ENCODE data around the gene AJAP1. TPM values are rescaled to one million over a fixed set of nuclear protein-coding genes. Genes with fewer than 3 reads are reported as not detected.

Gene AJAP1
- total and polyA plus RNA-seq, 3 donors from 2014 or later: 5.0 to 5.8 (median 5.4) TPM

- WGBS, 2 donors: 54 to 61% methylated on average over 16 of the region's 16 CpGs
- intact Hi-C loops (cut with DNase I; ENCODE audit: low total_unique reads): no loop called here
Measured at GRCh38 chr1:4658643-4659628, 4.5 kb downstream of the AJAP1 start.

GRCh38 chr1:4660917-4661594 lies 6.6 kb downstream of the AJAP1 start:
- Histone ChIP-seq H3K27me3 (no peaks in the 10 kb centered on the region), H3K9me3 (no peaks in the 10 kb centered on the region), H3K36me3 (ENCODE audit: low read depth, missing control alignments) (no peaks in the 10 kb centered on the region), H3K4me3 (no peak overlapping the region), H3K27ac (no peak overlapping the region), H3K4me1 (no peaks in the 10 kb centered on the region)
- no peak for TF ChIP-seq CTCF (IDR thresholded peaks at IDR 0.05)
- TF ChIP-seq POLR2A (IDR thresholded peaks at IDR 0.05): no peak
- WGBS, 2 donors: 86 to 91% methylated on average over 4 of the region's 4 CpGs
- no peak for DNase-seq
- intact Hi-C loops (cut with DNase I; ENCODE audit: low total_unique reads): no loop called here

More at GRCh38 chr1:4658643-4659628, 4.5 kb downstream of the AJAP1 start:
- H3K9me3 ChIP-seq: no peaks in the 10 kb centered on the region
- DNase-seq: no peak
- no peak overlapping the region for H3K4me3 ChIP-seq
- no peak overlapping the region for H3K27ac ChIP-seq
- H3K27me3 ChIP-seq: no peaks in the 10 kb centered on the region
- TF ChIP-seq CTCF (IDR thresholded peaks at IDR 0.05) (no peak), POLR2A (IDR thresholded peaks at IDR 0.05) (no peak)
- H3K4me1 ChIP-seq: no peaks in the 10 kb centered on the region
- no peaks in the 10 kb centered on the region for H3K36me3 ChIP-seq (ENCODE audit: low read depth, missing control alignments)

DNA sequence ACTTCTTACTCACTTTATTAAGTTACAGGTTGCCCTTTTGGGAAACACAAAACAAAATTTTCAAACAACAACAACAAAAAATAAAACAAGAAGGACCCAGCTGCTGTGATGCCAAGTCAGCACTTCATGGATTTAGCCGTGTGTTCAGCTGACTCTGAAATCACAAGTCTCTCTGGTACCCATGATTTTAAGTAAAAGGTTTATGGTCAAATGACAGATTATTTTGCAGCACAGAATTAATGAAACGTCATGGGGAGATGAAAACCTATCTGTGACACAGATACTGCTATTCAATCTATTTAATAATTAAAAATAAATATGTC lies 7.1 kb downstream of the AJAP1 start:
- Histone ChIP-seq H3K36me3 (ENCODE audit: low read depth, missing control alignments) (no peaks in the 10 kb centered on the region), H3K27me3 (no peaks in the 10 kb centered on the region), H3K4me1 (no peaks in the 10 kb centered on the region), H3K9me3 (no peaks in the 10 kb centered on the region), H3K27ac (no peak overlapping the region), H3K4me3 (no peak overlapping the region)
- 60 to 68% methylated on average over 2 of the region's 2 CpGs for WGBS, 2 donors
- intact Hi-C loops (cut with DNase I; ENCODE audit: low total_unique reads): no loop called here
- TF ChIP-seq POLR2A (IDR thresholded peaks at IDR 0.05) (no peak), CTCF (IDR thresholded peaks at IDR 0.05) (no peak)
- no peak for DNase-seq

DNA sequence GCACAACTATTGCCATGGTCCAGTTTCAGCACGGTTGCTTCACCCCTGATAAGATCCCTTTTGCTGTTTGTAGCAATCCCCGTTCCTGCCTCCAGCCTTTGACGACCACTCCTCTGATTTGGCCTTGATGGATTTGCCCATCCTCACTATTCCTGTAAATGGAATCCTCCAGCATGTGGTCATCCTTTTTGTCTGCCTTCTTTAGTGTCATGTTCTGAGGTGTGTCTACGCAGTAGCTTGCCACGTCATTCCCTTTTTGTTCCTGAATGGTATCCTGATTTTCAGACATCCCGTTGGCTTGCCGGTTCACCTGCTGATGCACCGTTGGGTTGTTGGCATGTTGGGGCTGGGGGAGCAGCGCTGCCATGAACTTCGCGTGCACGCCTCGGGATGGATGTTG lies 7.8 kb downstream of the AJAP1 start:
- intact Hi-C loops (cut with DNase I; ENCODE audit: low total_unique reads): no loop called here
- Histone ChIP-seq H3K9me3 (no peaks in the 10 kb centered on the region), H3K27me3 (no peaks in the 10 kb centered on the region), H3K4me3 (no peak overlapping the region), H3K27ac (no peak overlapping the region), H3K36me3 (ENCODE audit: low read depth, missing control alignments) (no peaks in the 10 kb centered on the region), H3K4me1 (no peaks in the 10 kb centered on the region)
- WGBS, 2 donors: 87 to 88% methylated on average over 13 of the region's 13 CpGs
- TF ChIP-seq CTCF (IDR thresholded peaks at IDR 0.05) (no peak), POLR2A (IDR thresholded peaks at IDR 0.05) (no peak)
- no peak for DNase-seq

All from testis (tissue), 3 donors.